CD4-positive, alpha-beta T cell treated with Interleukin-17A for 1 hour (primary cell): ENCODE measurements around the gene REEP2.

ENCODE experiments used
- DNase-seq: peaks from one replicate; pipeline ENCODE4 v3.0.0-alpha.2; 2020

REEP2 gene

GRCh38 chr5:138448481-138449398 is 9.9 kb downstream of the REEP2 start:
- DNase-seq, result no peak

GRCh38 chr5:138449501-138450239 is 10.8 kb downstream of the REEP2 start:
- DNase-seq, result peak; percentile 78

GRCh38 chr5:138450971-138451370 is 12.1 kb downstream of the REEP2 start:
- DNase-seq, result no peak

- DNase-seq, result no peak
Measured at GRCh38 chr5:138452720-138453119, 13.9 kb downstream of the REEP2 start.

- DNase-seq, result no peak
Measured at GRCh38 chr5:138453590-138453989, 14.7 kb downstream of the REEP2 start.

- no peak for DNase-seq
Measured at GRCh38 chr5:138454121-138454520, 15.3 kb downstream of the REEP2 start.

GRCh38 chr5:138455232-138455930 is 16.5 kb downstream of the REEP2 start:
- no peak for DNase-seq

- DNase-seq, result no peak
Measured at GRCh38 chr5:138457531-138458275, 18.8 kb downstream of the REEP2 start.

- DNase-seq, result no peak
Measured at GRCh38 chr5:138458384-138458783, 19.5 kb downstream of the REEP2 start.

GRCh38 chr5:138458856-138459255 is 20.0 kb downstream of the REEP2 start:
- no peak for DNase-seq

- peak; percentile 84 for DNase-seq
Measured at GRCh38 chr5:138459311-138459933, 20.6 kb downstream of the REEP2 start.

- DNase-seq, result no peak
Measured at GRCh38 chr5:138460032-138460693, 21.3 kb downstream of the REEP2 start.

GRCh38 chr5:138461343-138462125 is 22.7 kb downstream of the REEP2 start:
- no peak for DNase-seq

GRCh38 chr5:138463419-138464007 is 24.7 kb downstream of the REEP2 start:
- DNase-seq, result no peak

- DNase-seq, result peak; percentile 93
Measured at GRCh38 chr5:138464008-138464387, 25.1 kb downstream of the REEP2 start.

GRCh38 chr5:138464388-138465260 is 25.8 kb downstream of the REEP2 start:
- peak; percentile 98 for DNase-seq

- DNase-seq, result peak; percentile 98
Measured at GRCh38 chr5:138465261-138466124, 26.6 kb downstream of the REEP2 start, which contains the start of gene EGR1. EGR1 (plus strand) TSS chr5:138465479; CDS start chr5:138465762, 283 bp downstream.
